IMR-90 (cell line): Measurements from ENCODE around the gene NTMT2. TPM values are rescaled to one million over a fixed set of nuclear protein-coding genes. Genes with fewer than 3 reads are reported as not detected.

Source experiments
- ATAC-seq: fragments of 200-7000 bp; cut with Tn5 transposase; 2 replicates; pipeline ENCODE4 v1.9.1; 2020; ENCODE audit warnings: low read depth, mild to moderate bottlenecking, moderate library complexity
- BruUV-seq: library from RNA; stranded (reverse); fragments of 400-500 nt; replicated peaks from 2 replicates; lab custom pipeline; 2021; lab: Mats Ljungman, UMichigan
- CTCF ChIA-PET: fragments of 300-600 bp; formaldehyde crosslinking; extraction: SDS; loops from one replicate; lab custom pipeline; 2021; ENCODE audit warnings: antibody characterized with exemption; lab: Yijun Ruan, JAX
- POLR2A ChIA-PET: fragments of 300-600 bp; sonication (Branson Sonifier 250); formaldehyde crosslinking; loops from one replicate; lab custom pipeline; 2022; ENCODE audit warnings: antibody characterized with exemption; ENCODE audit not compliant: unreplicated experiment; lab: Charles Lee
- DNase-seq: peaks from one replicate; pipeline ENCODE4 v3.0.0; 2013
- H2AFZ ChIP-seq: replicated peaks from 2 replicates; pipeline ENCODE3; 2013; ENCODE audit warnings: low read length, mild to moderate bottlenecking; ENCODE audit not compliant: poor library complexity
- H2AK5ac ChIP-seq: 2 replicates; pipeline ENCODE4 v1.6.1; 2013; ENCODE audit warnings: low read depth, low read length, inconsistent platforms
- H2AK9ac ChIP-seq: replicated peaks from 2 replicates; pipeline ENCODE3; 2013; ENCODE audit warnings: mild to moderate bottlenecking, low read depth, low read length, moderate library complexity; ENCODE audit not compliant: poor library complexity
- H2BK120ac ChIP-seq: 2 replicates; pipeline ENCODE4 v1.6.1; 2013; ENCODE audit warnings: low read depth, low read length, inconsistent platforms
- H2BK15ac ChIP-seq: 3 replicates; pipeline ENCODE4 v1.6.1; 2013; ENCODE audit warnings: low read depth, low read length, inconsistent platforms
- H2BK20ac ChIP-seq: 2 replicates; pipeline ENCODE4 v1.6.1; 2013; ENCODE audit warnings: low read depth, mild to moderate bottlenecking, inconsistent platforms, low read length, moderate library complexity
- H2BK5ac ChIP-seq: 2 replicates; pipeline ENCODE4 v1.6.1; 2013; ENCODE audit warnings: mild to moderate bottlenecking, low read depth, low read length, inconsistent platforms; ENCODE audit not compliant: poor library complexity, severe bottlenecking
- H3K14ac ChIP-seq: replicated peaks from 2 replicates; pipeline ENCODE4 v1.6.1; 2013; ENCODE audit warnings: low read depth, low read length, inconsistent platforms
- H3K18ac ChIP-seq: 2 replicates; pipeline ENCODE4 v1.6.1; 2013; ENCODE audit warnings: low read depth, low read length, control low read depth
- H3K23ac ChIP-seq: 2 replicates; pipeline ENCODE4 v1.6.1; 2013; ENCODE audit warnings: low read depth, low read length, inconsistent platforms
- H3K27ac ChIP-seq: 2 replicates; pipeline ENCODE4 v1.5.1; 2013; ENCODE audit warnings: mild to moderate bottlenecking, control low read depth, low read length; ENCODE audit not compliant: insufficient read depth
- H3K27me3 ChIP-seq: 2 replicates; pipeline ENCODE4 v1.6.1; 2013; ENCODE audit warnings: low read length; ENCODE audit not compliant: control insufficient read depth, insufficient read depth
- H3K36me3 ChIP-seq: 2 replicates; pipeline ENCODE4 v1.6.1; 2013; ENCODE audit warnings: low read length, mixed read lengths; ENCODE audit not compliant: control insufficient read depth, insufficient read depth
- H3K4ac ChIP-seq: 2 replicates; pipeline ENCODE4 v1.6.1; 2013; ENCODE audit warnings: low read depth, low read length, inconsistent platforms
- H3K4me1 ChIP-seq: 2 replicates; pipeline ENCODE4 v1.6.1; 2013; ENCODE audit warnings: low read length, mixed read lengths; ENCODE audit not compliant: control insufficient read depth, insufficient read depth
- H3K4me2 ChIP-seq: 2 replicates; pipeline ENCODE4 v1.6.1; 2013; ENCODE audit warnings: low read depth, mild to moderate bottlenecking, control low read depth, low read length, moderate library complexity
- H3K4me3 ChIP-seq: 2 replicates; pipeline ENCODE4 v1.5.1; 2013; ENCODE audit warnings: low read depth, mild to moderate bottlenecking, control low read depth, low read length, moderate library complexity; ENCODE audit not compliant: insufficient read depth
- H3K56ac ChIP-seq: 2 replicates; pipeline ENCODE4 v1.6.1; 2013; ENCODE audit warnings: low read length, inconsistent platforms; ENCODE audit not compliant: insufficient read depth; ENCODE audit errors: extremely low read depth
- H3K79me1 ChIP-seq, 2 experiments: 2 replicates each; pipeline ENCODE4 v1.6.1; 2013; ENCODE audit warnings: low read length in 2 of 2, inconsistent platforms in 1 of 2, low read depth in 1 of 2
- H3K9ac ChIP-seq: 2 replicates; pipeline ENCODE4 v1.6.1; 2013; ENCODE audit warnings: low read depth, low read length, control low read depth
- H3K9me1 ChIP-seq: 2 replicates; pipeline ENCODE4 v1.6.1; 2013; ENCODE audit warnings: low read length, inconsistent platforms; ENCODE audit not compliant: insufficient read depth
- H3K9me3 ChIP-seq: 2 replicates; pipeline ENCODE4 v1.6.1; 2013; ENCODE audit warnings: low read length; ENCODE audit not compliant: control insufficient read depth, insufficient read depth
- H4K20me1 ChIP-seq: 2 replicates; pipeline ENCODE4 v1.6.1; 2013; ENCODE audit warnings: low read length, inconsistent platforms; ENCODE audit not compliant: insufficient read depth
- H4K5ac ChIP-seq: 2 replicates; pipeline ENCODE4 v1.6.1; 2013; ENCODE audit warnings: mild to moderate bottlenecking, low read depth, low read length, control low read depth
- H4K8ac ChIP-seq, 2 experiments: 2 replicates each; pipeline ENCODE4 v1.6.1; 2013; ENCODE audit warnings: low read depth in 2 of 2, low read length in 2 of 2, control low read depth in 1 of 2, inconsistent platforms in 1 of 2
- H4K91ac ChIP-seq: 2 replicates; pipeline ENCODE4 v1.6.1; 2013; ENCODE audit warnings: low read depth, low read length, inconsistent platforms; ENCODE audit not compliant: insufficient read depth
- BHLHE40 ChIP-seq: fragments of 150-350 bp; IDR thresholded peaks from 2 replicates; pipeline ENCODE4 v1.6.1; 2016; ENCODE audit warnings: mild to moderate bottlenecking, low read depth, low read length
- FOS ChIP-seq: fragments of 150-350 bp; IDR thresholded peaks from 2 replicates; pipeline ENCODE4 v1.6.1; 2016; ENCODE audit warnings: low read depth, low read length
- MAFK ChIP-seq: IDR thresholded peaks from 2 replicates; pipeline ENCODE4 v1.6.1; 2012; ENCODE audit warnings: low read depth, low read length, improper control_type of control experiment
- MAZ ChIP-seq: IDR thresholded peaks from 2 replicates; pipeline ENCODE4 v1.6.1; 2012; ENCODE audit warnings: low read depth, mild to moderate bottlenecking, low read length, improper control_type of control experiment, moderate library complexity, borderline replicate concordance
- RAD21 ChIP-seq: IDR thresholded peaks from 2 replicates; pipeline ENCODE4 v1.6.1; 2012; ENCODE audit warnings: low read length, improper control_type of control experiment
- RCOR1 ChIP-seq: IDR thresholded peaks from 2 replicates; pipeline ENCODE4 v1.6.1; 2012; ENCODE audit warnings: mild to moderate bottlenecking, low read length, improper control_type of control experiment; ENCODE audit not compliant: insufficient replicate concordance
- RFX5 ChIP-seq: IDR thresholded peaks from 2 replicates; pipeline ENCODE4 v1.8.0; 2012; ENCODE audit warnings: low read depth, mild to moderate bottlenecking, low read length, moderate library complexity
- SMC3 ChIP-seq: fragments of 150-350 bp; IDR thresholded peaks from 2 replicates; pipeline ENCODE4 v1.6.1; 2016; ENCODE audit warnings: low read depth, mild to moderate bottlenecking, antibody characterized with exemption, low read length, moderate library complexity
- WGBS, 2 experiments: methylation state at CpG; one replicate each; pipeline versions ENCODE4 v1.1.5 to v1.1.7; 2013; ENCODE audit warnings: missing lambda C conversion rate in 2 of 2; ENCODE audit not compliant: insufficient read length in 1 of 2; ENCODE audit errors: extremely low coverage in 2 of 2; 5-methylcytosine and 5-hydroxymethylcytosine counted together
- dilution Hi-C: fragments of 300-500 bp; cut with HindIII; formaldehyde crosslinking; loops from one replicate; pipeline ENCODE4 v1.14.3; 2018; ENCODE audit warnings: low sequenced_read_pairs; ENCODE audit not compliant: unreplicated experiment
- in situ Hi-C: fragments of 300-500 bp; cut with MboI; formaldehyde crosslinking; loops from 3 replicates; pipeline ENCODE4 v1.14.3; 2019; ENCODE audit warnings: low sequenced_read_pairs, inconsistent platforms, mixed read lengths
- intact Hi-C: fragments of 100-400 bp; cut with micrococcal nuclease; formaldehyde crosslinking; loops from 2 replicates; pipeline ENCODE4 v1.10.0; 2022
- polyA plus RNA-seq, 3 experiments: library from polyadenylated mRNA; depleted of rRNA; stranded (reverse); fragments of >200 nt; gene quantifications; 2 replicates each; pipeline ENCODE4 v1.2.3, GENCODE V29; 2012; ENCODE audit warnings: low replicate concordance in 1 of 3
- total RNA-seq: library from RNA; depleted of rRNA; stranded (reverse); fragments of >200 nt; gene quantifications from 2 replicates; pipeline ENCODE4 v1.2.3, GENCODE V29; 2012
- TF ChIP-seq, protein P1 (sequence below): conservative IDR thresholded peaks from 2 replicates; pipeline ENCODE4 v1.5.1; 2012; ENCODE audit warnings: mild to moderate bottlenecking, low read depth, low read length, improper control_type of control experiment

Gene NTMT2
- total and polyA plus RNA-seq, 2 of the 4 experiments (the other 2 are of a cell fraction), result not detected

DNA sequence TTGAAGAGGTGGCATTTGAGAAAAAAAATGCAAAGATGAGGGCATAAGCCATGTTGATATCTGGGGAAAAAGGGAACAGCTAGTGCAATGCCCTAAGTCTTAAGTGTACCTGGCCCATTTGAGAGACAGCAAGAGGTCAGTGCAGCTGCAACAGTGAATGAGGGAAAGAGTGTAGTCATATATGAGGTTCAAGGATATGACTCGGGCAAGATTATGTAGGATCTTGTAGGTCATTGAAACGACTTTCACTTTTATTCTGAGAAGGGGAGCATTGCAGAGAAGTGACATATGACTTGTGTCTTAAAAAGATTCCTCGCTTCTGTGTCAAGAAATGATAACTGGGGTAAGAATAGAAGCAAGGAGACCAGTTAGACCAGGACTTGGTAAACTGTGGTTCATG, 31.0 kb downstream of the NTMT2 start:
- Histone ChIP-seq H3K56ac (no peak overlapping the region), H3K79me1 (no peaks in the 10 kb centered on the region), H3K4me3 (no peak overlapping the region), H2BK15ac (no peak overlapping the region), H3K23ac (no peak overlapping the region), H3K14ac (no peak overlapping the region), H2AK9ac (no peak overlapping the region), H3K4me2 (no peak overlapping the region), H4K5ac (no peak overlapping the region), H3K36me3 (no peaks in the 10 kb centered on the region), H4K8ac (no peak overlapping the region), H3K4me1 (no peaks in the 10 kb centered on the region), H2AFZ (no peak overlapping the region), H4K20me1 (no peaks in the 10 kb centered on the region), H3K9ac (no peak overlapping the region), H3K18ac (no peak overlapping the region), H3K4ac (no peak overlapping the region), H2BK5ac (no peak overlapping the region), H3K9me1 (no peaks in the 10 kb centered on the region), H2BK20ac (no peak overlapping the region), H3K27me3 (no peaks in the 10 kb centered on the region), H3K27ac (no peak overlapping the region), H2AK5ac (no peak overlapping the region), H3K9me3 (no peaks in the 10 kb centered on the region), H4K91ac (no peak overlapping the region), H2BK120ac (no peak overlapping the region)
- dilution Hi-C loops, result no loop called here
- ATAC-seq (no peak), DNase-seq (no peak)
- ChIA-PET POLR2A (no interaction called here), CTCF (no interaction called here)
- in situ Hi-C loops, result no loop called here
- intact Hi-C loops, result no loop called here
- BruUV-seq, result no TSS peak
- WGBS, 2 experiments, result 40% methylated on average over 1 of the region's 3 CpGs; no CpG with 5 or more reads in 1 of the 2 experiments
- TF ChIP-seq SMC3 (no peak), MAFK (no peak), RCOR1 (no peak), FOS (no peak), RAD21 (no peak), RFX5 (no peak), BHLHE40 (no peak), MAZ (no peak)
- TF ChIP-seq, protein P1, sequence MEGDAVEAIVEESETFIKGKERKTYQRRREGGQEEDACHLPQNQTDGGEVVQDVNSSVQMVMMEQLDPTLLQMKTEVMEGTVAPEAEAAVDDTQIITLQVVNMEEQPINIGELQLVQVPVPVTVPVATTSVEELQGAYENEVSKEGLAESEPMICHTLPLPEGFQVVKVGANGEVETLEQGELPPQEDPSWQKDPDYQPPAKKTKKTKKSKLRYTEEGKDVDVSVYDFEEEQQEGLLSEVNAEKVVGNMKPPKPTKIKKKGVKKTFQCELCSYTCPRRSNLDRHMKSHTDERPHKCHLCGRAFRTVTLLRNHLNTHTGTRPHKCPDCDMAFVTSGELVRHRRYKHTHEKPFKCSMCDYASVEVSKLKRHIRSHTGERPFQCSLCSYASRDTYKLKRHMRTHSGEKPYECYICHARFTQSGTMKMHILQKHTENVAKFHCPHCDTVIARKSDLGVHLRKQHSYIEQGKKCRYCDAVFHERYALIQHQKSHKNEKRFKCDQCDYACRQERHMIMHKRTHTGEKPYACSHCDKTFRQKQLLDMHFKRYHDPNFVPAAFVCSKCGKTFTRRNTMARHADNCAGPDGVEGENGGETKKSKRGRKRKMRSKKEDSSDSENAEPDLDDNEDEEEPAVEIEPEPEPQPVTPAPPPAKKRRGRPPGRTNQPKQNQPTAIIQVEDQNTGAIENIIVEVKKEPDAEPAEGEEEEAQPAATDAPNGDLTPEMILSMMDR, result no peak
